ENCODE results near the gene JMJD1C.

JMJD1C gene

GRCh38 chr10:63438506-63439498 lies 27.0 kb downstream of the JMJD1C start:
- DNase-seq (ENCODE audit: insufficient read length, low spot score) = no peak
- FAIRE-seq = peak; percentile 80
- TF ChIP-seq POLR2A (IDR thresholded peaks at IDR 0.05; ENCODE audit: low read depth, low read length) = no peak

- TF ChIP-seq POLR2A (IDR thresholded peaks at IDR 0.05; ENCODE audit: low read depth, low read length) = no peak
- FAIRE-seq = peak; percentile 95
- DNase-seq (ENCODE audit: insufficient read length, low spot score) = no peak
These were observed 28.4 kb downstream of the JMJD1C start for GRCh38 chr10:63437116-63437949.

- DNase-seq (ENCODE audit: insufficient read length, low spot score) (no peak), FAIRE-seq (no peak)
- no peak for TF ChIP-seq POLR2A (IDR thresholded peaks at IDR 0.05; ENCODE audit: low read depth, low read length)
These were observed 29.6 kb downstream of the JMJD1C start for GRCh38 chr10:63436225-63436624.

- DNase-seq (ENCODE audit: insufficient read length, low spot score) = no peak
- FAIRE-seq = no peak
- no peak for TF ChIP-seq POLR2A (IDR thresholded peaks at IDR 0.05; ENCODE audit: low read depth, low read length)
These were observed 30.6 kb downstream of the JMJD1C start for GRCh38 chr10:63434866-63435854.

GRCh38 chr10:63431962-63432797 lies 33.6 kb downstream of the JMJD1C start:
- TF ChIP-seq POLR2A (IDR thresholded peaks at IDR 0.05; ENCODE audit: low read depth, low read length) = no peak
- FAIRE-seq (peak; percentile 94), DNase-seq (ENCODE audit: insufficient read length, low spot score) (no peak)

GRCh38 chr10:63430999-63431356 lies 34.8 kb downstream of the JMJD1C start:
- no peak for FAIRE-seq
- no peak for DNase-seq (ENCODE audit: insufficient read length, low spot score)
- no peak for TF ChIP-seq POLR2A (IDR thresholded peaks at IDR 0.05; ENCODE audit: low read depth, low read length)

GRCh38 chr10:63430091-63430998 lies 35.4 kb downstream of the JMJD1C start:
- peak; percentile 94 for FAIRE-seq
- TF ChIP-seq POLR2A (IDR thresholded peaks at IDR 0.05; ENCODE audit: low read depth, low read length) = no peak
- DNase-seq (ENCODE audit: insufficient read length, low spot score) = peak; percentile 36

GRCh38 chr10:63429281-63429680 lies 36.5 kb downstream of the JMJD1C start:
- FAIRE-seq = peak; percentile 70
- no peak for DNase-seq (ENCODE audit: insufficient read length, low spot score)

GRCh38 chr10:63427013-63427412 lies 38.8 kb downstream of the JMJD1C start:
- DNase-seq (ENCODE audit: insufficient read length, low spot score) (no peak), FAIRE-seq (no peak)
- TF ChIP-seq POLR2A (IDR thresholded peaks at IDR 0.05; ENCODE audit: low read depth, low read length) = no peak

More at GRCh38 chr10:63429281-63429680, 36.5 kb downstream of the JMJD1C start:
- TF ChIP-seq POLR2A (IDR thresholded peaks at IDR 0.05; ENCODE audit: low read depth, low read length) = no peak

GRCh38 chr10:63425512-63425911 lies 40.3 kb downstream of the JMJD1C start:
- no peak for TF ChIP-seq POLR2A (IDR thresholded peaks at IDR 0.05; ENCODE audit: low read depth, low read length)
- no peak for FAIRE-seq
- no peak for DNase-seq (ENCODE audit: insufficient read length, low spot score)

GRCh38 chr10:63424576-63424975 lies 41.2 kb downstream of the JMJD1C start:
- TF ChIP-seq POLR2A (IDR thresholded peaks at IDR 0.05; ENCODE audit: low read depth, low read length) = no peak
- FAIRE-seq = peak; percentile 53
- DNase-seq (ENCODE audit: insufficient read length, low spot score) = no peak
